ENCODE measurements around the gene ZNF354B.

The ZNF354B gene

GRCh38 chr5:178931846-178932760 lies 72.3 kb downstream of the ZNF354B start:
- peaks cover 95% of the 10 kb centered on the region for H3K9me3 Mint-ChIP-seq
- no peak overlapping the region for H3K4me3 Mint-ChIP-seq
- H3K27me3 Mint-ChIP-seq = no peaks in the 10 kb centered on the region
- H3K4me1 Mint-ChIP-seq (ENCODE audit: low read depth) = no peaks in the 10 kb centered on the region
- no peak overlapping the region for H3K27ac Mint-ChIP-seq
- H3K36me3 Mint-ChIP-seq (ENCODE audit: low read depth) = peaks cover 5% of the 10 kb centered on the region
- intact Hi-C loops (cut with micrococcal nuclease) = no loop called here
